Ishikawa (cell line): ENCODE data around the gene KRTAP12-2.

Source experiments
- CEBPB ChIP-seq: IDR thresholded peaks from 2 replicates; pipeline ENCODE4 v1.6.1; 2012
- CREB1 ChIP-seq: IDR thresholded peaks from 2 replicates; pipeline ENCODE4 v1.6.1; 2012; ENCODE audit warnings: low read depth
- EGR1 ChIP-seq: IDR thresholded peaks from 2 replicates; pipeline ENCODE4 v1.6.1; 2012
- EP300 ChIP-seq: IDR thresholded peaks from 2 replicates; pipeline ENCODE4 v1.6.1; 2012; ENCODE audit warnings: borderline replicate concordance
- FOXM1 ChIP-seq: IDR thresholded peaks from 2 replicates; pipeline ENCODE4 v1.6.1; 2012; ENCODE audit warnings: low read depth, borderline replicate concordance
- NFIC ChIP-seq: IDR thresholded peaks from 2 replicates; pipeline ENCODE4 v1.6.1; 2012
- RAD21 ChIP-seq: IDR thresholded peaks from 2 replicates; pipeline ENCODE4 v1.6.1; 2012; ENCODE audit warnings: low read depth
- TAF1 ChIP-seq: IDR thresholded peaks from 2 replicates; pipeline ENCODE4 v1.6.1; 2012; ENCODE audit warnings: low read depth, mild to moderate bottlenecking
- TCF12 ChIP-seq: IDR thresholded peaks from 2 replicates; pipeline ENCODE4 v1.6.1; 2012; ENCODE audit warnings: low read depth
- TEAD4 ChIP-seq: IDR thresholded peaks from 2 replicates; pipeline ENCODE4 v1.6.1; 2012
- YY1 ChIP-seq: IDR thresholded peaks from 2 replicates; pipeline ENCODE4 v1.6.1; 2012; ENCODE audit warnings: low read depth
- ZBTB7A ChIP-seq: IDR thresholded peaks from 2 replicates; pipeline ENCODE4 v1.6.1; 2012; ENCODE audit warnings: low read depth
- TF ChIP-seq, protein P1 (sequence below): IDR thresholded peaks from 2 replicates; pipeline ENCODE4 v1.6.1; 2012
- TF ChIP-seq, protein P2 (sequence below): IDR thresholded peaks from 2 replicates; pipeline ENCODE4 v1.6.1; 2012; ENCODE audit warnings: low read depth, mild to moderate bottlenecking
- TF ChIP-seq, protein P3 (sequence below): IDR thresholded peaks from 2 replicates; pipeline ENCODE4 v1.6.1; 2012

Gene KRTAP12-2

DNA sequence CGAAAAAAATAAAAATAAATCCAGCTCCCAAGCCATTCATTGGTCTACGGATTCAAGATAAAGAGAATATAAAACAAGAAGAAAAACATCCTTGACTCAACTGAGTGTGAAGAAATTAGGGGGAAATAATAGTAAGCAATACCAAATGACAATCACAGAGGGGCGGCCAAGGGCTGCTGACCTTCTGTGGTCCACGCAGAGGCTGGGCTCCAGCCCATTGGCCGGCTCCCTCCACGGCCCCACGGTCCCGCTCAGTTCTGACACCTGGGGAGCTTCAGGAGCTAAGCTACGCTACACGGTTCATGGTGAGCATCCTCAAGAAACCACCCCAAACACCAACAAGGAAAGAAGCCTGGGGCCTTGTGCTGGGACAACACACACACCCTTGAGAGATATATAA lies 29.8 kb upstream of the KRTAP12-2 start:
- TF ChIP-seq TEAD4, result no peak
- no peak for TF ChIP-seq NFIC
- TF ChIP-seq FOXM1, result no peak
- TF ChIP-seq EP300, result no peak
- TF ChIP-seq CREB1, result no peak
- no peak for TF ChIP-seq TAF1
- TF ChIP-seq ZBTB7A, result no peak
- no peak for TF ChIP-seq RAD21
- TF ChIP-seq EGR1, result no peak
- TF ChIP-seq, protein P1, sequence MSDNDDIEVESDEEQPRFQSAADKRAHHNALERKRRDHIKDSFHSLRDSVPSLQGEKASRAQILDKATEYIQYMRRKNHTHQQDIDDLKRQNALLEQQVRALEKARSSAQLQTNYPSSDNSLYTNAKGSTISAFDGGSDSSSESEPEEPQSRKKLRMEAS, result no peak

DNA sequence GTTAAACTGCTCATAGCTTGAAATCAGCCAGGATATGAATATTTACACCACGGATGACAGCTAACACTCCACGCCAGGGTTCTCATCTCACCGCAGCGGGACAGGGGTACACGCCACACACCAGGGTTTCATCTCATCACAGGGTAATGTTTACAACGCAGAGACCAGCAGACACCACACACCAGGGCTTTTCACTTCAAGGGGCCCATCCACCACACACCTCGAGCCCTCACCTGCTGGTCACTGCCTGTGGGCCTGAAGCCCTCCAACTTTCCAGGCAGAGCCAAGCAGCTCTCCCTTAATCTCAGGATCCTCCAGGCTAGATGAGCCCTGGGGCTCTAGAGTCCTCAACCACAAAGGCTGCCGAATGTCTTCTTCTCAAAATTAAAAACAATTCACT lies 28.9 kb upstream of the KRTAP12-2 start:
- TF ChIP-seq, protein P1, result no peak
- TF ChIP-seq CEBPB, result no peak

DNA sequence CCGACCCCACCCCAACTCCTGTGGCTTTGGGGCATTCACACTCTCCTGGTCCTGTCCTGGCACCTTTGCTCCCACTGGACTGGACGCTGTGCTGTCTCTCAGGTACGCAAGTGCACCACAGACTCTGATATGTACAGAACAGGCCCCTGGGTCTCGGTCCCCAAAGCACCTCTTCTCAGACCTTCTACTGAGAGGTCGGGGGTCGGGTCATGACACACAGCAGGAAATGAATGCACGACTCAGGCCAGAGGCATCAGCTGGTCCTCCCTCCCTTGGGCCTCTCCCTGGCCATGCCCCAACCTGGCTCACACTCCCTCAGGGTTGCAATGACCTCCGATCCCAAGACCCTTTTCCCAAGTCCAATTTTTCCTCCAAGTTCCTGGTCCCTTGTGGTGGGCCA lies 28.5 kb upstream of the KRTAP12-2 start:
- TF ChIP-seq TAF1 (no peak), FOXM1 (no peak), TCF12 (no peak)
- TF ChIP-seq, protein P2, sequence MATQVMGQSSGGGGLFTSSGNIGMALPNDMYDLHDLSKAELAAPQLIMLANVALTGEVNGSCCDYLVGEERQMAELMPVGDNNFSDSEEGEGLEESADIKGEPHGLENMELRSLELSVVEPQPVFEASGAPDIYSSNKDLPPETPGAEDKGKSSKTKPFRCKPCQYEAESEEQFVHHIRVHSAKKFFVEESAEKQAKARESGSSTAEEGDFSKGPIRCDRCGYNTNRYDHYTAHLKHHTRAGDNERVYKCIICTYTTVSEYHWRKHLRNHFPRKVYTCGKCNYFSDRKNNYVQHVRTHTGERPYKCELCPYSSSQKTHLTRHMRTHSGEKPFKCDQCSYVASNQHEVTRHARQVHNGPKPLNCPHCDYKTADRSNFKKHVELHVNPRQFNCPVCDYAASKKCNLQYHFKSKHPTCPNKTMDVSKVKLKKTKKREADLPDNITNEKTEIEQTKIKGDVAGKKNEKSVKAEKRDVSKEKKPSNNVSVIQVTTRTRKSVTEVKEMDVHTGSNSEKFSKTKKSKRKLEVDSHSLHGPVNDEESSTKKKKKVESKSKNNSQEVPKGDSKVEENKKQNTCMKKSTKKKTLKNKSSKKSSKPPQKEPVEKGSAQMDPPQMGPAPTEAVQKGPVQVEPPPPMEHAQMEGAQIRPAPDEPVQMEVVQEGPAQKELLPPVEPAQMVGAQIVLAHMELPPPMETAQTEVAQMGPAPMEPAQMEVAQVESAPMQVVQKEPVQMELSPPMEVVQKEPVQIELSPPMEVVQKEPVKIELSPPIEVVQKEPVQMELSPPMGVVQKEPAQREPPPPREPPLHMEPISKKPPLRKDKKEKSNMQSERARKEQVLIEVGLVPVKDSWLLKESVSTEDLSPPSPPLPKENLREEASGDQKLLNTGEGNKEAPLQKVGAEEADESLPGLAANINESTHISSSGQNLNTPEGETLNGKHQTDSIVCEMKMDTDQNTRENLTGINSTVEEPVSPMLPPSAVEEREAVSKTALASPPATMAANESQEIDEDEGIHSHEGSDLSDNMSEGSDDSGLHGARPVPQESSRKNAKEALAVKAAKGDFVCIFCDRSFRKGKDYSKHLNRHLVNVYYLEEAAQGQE, result no peak

DNA sequence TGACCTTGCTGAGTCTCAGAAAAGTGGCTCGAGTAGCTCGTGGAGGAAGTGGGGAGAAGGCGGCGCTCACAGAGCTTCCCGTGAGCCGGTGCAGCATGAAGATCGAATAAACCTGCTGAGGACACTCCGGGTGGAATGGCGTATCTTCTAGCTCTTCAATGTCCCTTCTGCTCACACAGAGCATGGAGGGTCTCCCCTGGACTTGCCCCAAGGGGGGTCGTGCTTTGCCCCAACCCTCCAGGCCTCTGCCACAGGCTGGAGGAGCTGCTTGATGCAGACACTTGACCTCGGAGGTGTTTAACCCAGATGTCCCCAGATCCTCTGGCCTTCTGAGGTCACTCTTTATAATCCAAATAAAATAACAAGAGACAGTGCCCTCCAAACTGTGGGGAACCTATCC lies 28.0 kb upstream of the KRTAP12-2 start:
- no peak for TF ChIP-seq ZBTB7A
- TF ChIP-seq FOXM1, result no peak
- TF ChIP-seq, protein P3, sequence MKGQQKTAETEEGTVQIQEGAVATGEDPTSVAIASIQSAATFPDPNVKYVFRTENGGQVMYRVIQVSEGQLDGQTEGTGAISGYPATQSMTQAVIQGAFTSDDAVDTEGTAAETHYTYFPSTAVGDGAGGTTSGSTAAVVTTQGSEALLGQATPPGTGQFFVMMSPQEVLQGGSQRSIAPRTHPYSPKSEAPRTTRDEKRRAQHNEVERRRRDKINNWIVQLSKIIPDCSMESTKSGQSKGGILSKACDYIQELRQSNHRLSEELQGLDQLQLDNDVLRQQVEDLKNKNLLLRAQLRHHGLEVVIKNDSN, result no peak
- TF ChIP-seq NFIC, result no peak
- no peak for TF ChIP-seq RAD21
- no peak for TF ChIP-seq CEBPB
- TF ChIP-seq, protein P1, result no peak
- TF ChIP-seq EP300, result no peak
- TF ChIP-seq TAF1, result no peak
- no peak for TF ChIP-seq TCF12
- TF ChIP-seq, protein P2, result no peak
- TF ChIP-seq EGR1, result no peak
- no peak for TF ChIP-seq TEAD4
- TF ChIP-seq CREB1, result no peak
- TF ChIP-seq YY1, result no peak

DNA sequence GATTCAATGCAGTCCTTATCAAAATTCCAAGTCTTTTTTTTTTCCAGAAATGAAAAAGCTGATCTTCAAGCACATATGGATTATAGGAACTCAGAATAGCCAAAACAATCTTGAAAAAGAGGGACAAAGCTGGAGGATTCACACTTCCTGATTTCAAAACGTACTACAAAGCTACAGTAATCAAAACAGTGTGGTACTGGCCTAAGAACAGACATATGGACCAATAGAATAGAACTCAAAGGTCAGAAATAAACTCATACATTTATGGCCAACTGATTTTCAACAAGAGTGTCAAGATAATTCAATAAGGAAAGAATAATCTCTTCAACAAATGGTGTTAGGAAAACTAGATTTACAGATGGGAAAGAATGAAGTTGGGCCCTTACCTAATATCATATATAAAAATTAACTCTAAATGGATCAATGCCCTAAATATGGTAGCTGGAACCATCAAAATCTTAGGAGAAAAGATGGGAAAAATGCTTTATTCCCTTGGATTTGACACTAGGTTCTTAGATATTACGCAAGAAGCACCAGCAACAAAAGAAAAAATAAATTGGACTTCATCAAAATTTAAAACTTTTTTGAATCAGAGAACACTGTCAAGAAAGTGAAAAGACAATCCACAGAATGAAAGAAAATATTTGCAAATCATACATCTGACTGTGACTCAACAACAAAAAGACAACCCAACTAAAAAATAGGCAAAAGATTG lies 26.2 kb upstream of the KRTAP12-2 start:
- no peak for TF ChIP-seq EGR1
- 0 out of 2 replicates have a peak, but pooled peaks have one; percentile 19 for TF ChIP-seq CEBPB

DNA sequence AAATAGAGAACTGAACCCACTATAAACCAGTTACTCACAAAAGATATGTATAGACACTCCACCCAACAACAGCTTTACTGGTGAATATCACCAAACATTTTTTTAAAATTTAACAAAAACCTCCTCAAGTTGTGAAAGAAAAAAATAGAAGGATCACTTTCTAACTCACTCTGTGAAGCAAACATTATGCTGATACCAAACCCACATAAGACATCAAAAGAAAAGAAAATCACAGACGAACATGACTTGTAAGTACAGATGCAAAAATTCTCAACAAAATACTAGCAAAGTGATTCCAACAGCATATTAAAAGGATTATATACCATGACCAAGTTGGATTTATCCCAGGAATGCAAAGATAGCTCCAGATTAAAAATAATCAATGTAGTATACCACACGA lies 25.0 kb upstream of the KRTAP12-2 start:
- TF ChIP-seq, protein P2, result no peak
- TF ChIP-seq EGR1 (no peak), CREB1 (no peak), TEAD4 (no peak), TAF1 (no peak), NFIC (no peak), TCF12 (no peak), FOXM1 (no peak), ZBTB7A (no peak), RAD21 (no peak), YY1 (no peak), EP300 (no peak), CEBPB (no peak)
- TF ChIP-seq, protein P3, result no peak
- TF ChIP-seq, protein P1, result no peak
